H4 (cell line): ENCODE data around the gene SBNO2. TPM values are rescaled to one million over a fixed set of nuclear protein-coding genes. Genes with fewer than 3 reads are reported as not detected.
"Not testable (repeated sequence)": the region's sequence is repeated elsewhere in the genome, so short reads cannot be mapped to it uniquely, and the experiment has no call there.

Experiments used
- DNase-seq: peaks from one replicate; pipeline ENCODE4 v3.0.0-alpha.2; 2015; ENCODE audit warnings: low spot score
- total RNA-seq: library from RNA; depleted of rRNA; stranded (reverse); fragments of >200 nt; shearing (Covaris generic); gene quantifications from 2 replicates; pipeline ENCODE4 v1.2.3, GENCODE V29; 2014

Gene SBNO2
- total RNA-seq, 1 experiment from 2014 or later, result 8.6 TPM

DNA sequence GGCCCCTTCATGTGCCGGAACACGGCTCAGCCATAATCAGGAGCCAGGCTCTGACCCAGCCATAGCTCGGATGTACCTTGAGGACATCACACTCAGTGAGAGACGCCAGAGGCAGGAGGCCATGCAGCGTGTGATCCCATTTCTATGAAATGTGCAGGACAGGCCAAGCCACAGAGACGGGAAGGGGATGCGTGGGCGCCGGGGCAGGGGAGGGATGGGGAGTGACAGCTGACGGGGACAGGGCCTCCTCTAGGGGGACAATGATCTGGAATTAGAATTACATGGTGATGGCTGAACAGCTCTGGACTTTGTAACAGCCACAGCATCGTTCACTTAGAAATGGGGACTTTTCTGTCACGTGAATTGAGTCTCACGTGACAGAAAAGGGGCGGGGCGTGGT, 34.9 kb downstream of the SBNO2 start:
- DNase-seq, result no peak

GRCh38 chr19:1138121-1138520, 35.9 kb downstream of the SBNO2 start:
- DNase-seq, result no peak

DNA sequence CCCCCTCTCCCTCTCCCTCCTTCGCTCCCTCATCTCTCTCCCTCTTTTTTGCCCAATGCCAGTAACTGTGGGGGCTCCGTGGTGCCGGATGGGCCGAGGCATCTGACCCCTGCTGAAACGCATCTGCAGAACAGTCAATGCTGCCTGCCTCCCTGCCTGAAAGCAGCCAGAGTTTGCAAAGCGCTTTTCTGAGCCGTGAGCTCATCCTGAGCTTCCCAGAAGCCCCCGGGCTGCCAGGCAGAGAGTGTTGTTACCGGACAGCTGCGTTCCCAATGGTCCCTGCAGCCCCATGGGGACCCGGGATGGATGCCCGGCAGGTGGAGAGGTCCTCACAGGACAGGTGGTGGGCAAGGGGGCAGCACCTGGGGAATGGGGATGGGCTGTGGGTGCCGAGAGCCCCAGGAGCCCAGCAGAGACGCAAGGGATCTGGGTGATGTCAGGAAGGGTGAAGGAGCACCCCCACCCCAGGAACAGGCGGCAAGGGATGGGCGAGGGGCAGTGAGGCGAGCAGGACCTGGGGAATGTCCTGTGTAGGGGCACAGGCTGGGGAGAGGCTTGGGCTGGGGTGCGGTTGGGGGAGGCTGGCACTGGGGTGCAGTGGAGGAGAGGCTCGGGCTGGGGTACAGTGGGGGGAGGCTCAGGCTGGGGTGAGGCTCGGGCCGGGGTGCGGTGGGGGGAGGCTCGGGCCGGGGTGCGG, 37.3 kb downstream of the SBNO2 start:
- DNase-seq, result no peak

- no peak for DNase-seq
These were observed 37.9 kb downstream of the SBNO2 start for GRCh38 chr19:1136201-1136600.

DNA sequence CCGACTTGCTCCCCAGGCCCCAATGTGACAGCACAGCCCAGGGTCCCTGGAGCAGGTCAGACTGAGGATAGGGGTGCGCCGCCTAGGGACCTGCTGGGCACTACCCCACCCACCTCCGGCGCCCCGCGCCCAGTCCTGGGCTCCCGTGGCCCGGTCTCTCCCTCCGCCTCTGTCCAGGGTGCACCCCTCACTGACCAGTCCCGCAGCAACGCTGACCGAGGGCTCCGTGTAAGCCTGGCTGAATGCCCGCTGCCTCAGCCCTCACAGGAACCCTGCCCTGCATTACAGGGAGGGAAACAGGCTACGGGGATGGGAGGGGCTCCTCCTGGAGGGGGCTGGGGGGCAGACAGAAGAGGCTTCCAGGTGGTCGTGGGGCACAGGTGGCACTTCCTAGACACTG, 38.6 kb downstream of the SBNO2 start:
- no peak for DNase-seq

GRCh38 chr19:1134431-1134830, 39.6 kb downstream of the SBNO2 start:
- DNase-seq, result no peak

DNA sequence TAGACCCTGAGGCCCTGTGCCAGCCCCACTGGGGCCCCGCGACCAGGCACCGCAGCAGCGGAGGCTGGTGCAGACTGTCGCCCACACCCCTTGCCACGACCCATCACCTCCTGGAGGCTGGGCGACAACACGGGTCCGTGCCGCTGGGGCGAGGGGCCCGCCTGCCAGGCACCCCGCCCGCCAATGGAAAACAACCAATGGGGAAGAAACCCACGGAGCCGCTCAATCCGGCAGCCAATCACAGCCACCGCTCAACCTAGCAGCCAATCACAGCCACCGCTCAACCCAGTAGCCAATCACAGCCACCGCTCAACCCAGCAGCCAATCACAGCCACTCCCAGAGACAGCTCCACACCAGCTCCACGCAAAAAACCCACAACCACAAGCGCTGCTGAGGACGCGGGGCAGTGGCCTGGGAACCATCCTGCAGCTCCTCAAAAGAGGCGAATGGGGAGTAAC, 40.6 kb downstream of the SBNO2 start:
- no peak for DNase-seq

DNA sequence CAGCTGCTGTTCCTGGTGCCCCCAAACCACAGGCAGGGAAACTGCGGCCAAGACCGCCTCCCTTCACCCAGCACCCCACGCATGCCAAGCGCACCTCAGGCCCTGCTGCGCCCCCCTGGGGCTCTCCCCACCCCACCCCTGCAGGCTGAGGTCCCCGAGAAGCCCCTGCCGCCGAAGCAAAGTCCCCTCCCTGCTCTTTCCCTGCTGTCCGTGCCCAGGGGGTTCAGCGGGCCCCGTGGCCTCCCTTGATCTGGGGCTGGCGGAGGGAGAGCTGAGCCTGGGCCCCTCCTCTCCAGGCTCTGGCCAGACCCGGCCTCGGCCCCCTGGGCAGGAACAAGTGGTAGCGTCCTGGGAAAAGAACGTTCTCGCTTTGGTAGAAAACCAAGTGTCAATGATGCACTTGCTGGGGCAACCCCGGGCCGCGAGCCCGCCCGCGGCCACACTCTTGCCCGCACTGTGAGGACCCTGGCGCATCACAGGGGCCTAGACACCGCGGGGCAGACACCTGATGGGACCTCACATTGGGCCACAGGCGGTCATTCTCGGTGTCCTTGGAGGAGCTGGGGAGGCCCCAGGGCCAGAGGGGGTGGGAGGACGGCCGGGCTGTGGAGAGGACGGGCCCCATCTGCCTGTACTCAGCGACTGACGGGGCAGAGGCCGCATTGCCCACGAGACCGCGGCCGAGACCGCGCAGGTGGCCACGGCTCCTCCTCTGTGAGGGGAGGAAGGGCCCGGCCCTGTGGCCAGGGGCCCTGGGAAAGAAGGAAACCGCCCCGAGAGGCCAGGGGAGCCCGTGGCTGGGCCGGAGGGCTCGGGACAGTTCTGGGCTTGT, 41.3 kb downstream of the SBNO2 start:
- no peak for DNase-seq

- no peak for DNase-seq
These were observed 42.1 kb downstream of the SBNO2 start for GRCh38 chr19:1131718-1132551.

- DNase-seq, result no peak
These were observed 43.0 kb downstream of the SBNO2 start for GRCh38 chr19:1130771-1131717.

- no peak for DNase-seq
These were observed 44.5 kb downstream of the SBNO2 start for GRCh38 chr19:1129535-1129934.

- not testable (repeated sequence) for DNase-seq
These were observed 45.0 kb downstream of the SBNO2 start for GRCh38 chr19:1129084-1129483.

- no peak for DNase-seq
These were observed 46.0 kb downstream of the SBNO2 start for GRCh38 chr19:1128106-1128505.

DNA sequence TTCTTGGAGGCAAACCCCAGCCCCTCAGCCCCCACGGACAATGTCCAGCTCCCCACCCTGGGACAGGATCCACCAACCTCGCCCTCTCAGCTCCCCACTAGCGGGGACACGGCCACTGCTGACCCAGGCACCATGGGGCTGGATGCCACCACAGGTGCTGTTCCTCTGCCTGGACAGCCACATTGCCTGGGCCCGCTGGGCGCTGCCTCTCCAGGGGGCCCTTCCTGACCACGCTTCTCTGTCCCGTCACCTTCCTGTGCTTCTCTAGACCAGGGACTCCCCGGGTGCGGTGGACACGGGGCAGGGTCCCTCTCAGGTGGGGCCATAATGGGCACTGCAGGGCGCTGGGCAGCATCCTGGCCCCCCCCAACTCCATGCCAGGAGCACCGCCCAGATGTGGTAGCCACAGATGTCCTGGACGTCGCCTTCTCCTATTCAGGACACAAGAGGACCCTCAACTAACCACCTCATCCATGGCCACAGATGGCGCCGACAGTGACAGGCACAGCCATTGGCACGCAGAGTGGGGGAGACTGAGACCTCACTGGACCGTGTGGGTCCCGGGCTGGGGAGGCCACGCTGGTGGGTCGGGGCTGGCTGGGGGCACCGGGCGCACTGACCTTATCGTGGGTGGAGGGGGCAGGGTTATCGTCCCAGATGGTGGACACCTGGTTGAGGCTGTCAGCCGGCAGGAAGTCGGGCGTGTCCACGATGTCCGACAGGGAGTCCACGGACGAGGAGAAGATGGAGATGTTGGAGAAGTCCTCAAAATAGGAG, 46.9 kb downstream of the SBNO2 start:
- DNase-seq, result no peak

DNA sequence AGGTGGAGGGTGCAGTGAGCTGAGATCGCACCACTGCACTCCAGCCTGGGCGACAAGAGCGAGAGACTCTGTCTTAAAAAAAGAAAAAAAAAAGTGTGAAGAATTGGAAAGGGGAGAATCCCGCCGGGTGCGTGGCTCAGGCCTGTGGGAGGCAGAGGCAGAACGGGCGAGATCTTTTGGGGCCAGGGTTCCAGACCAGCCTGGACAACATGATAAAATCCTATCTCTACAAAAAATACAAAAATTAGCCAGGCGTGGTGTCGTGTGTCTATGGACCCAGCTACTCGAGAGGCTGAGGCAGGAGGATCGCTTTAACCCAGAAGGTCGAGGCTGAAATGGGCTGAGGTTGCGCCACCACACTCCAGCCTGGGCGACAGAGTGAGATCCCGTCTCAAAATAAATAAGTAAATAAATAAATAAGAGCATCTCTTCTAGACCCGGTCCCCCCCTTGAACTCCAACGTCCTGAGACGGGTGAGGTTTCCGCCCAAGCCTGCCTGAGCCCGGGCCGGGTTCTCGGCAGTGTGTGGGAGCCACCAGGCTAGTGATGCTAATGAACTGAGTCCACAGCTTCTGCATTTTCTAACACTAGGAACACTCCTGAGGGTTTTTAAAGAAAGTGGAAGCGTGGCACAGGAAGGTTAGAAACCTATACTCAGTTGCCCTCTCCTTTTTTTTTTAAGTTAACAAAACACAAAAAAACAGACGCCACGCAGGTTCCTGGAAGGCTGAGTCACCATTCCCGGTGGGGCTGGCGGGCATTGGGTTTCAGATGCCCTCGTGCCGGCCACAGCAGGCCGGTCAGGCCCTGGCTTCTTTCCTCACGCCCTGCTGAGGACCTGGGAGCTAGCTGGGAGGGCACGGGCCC, 48.2 kb downstream of the SBNO2 start:
- DNase-seq, result no peak

DNA sequence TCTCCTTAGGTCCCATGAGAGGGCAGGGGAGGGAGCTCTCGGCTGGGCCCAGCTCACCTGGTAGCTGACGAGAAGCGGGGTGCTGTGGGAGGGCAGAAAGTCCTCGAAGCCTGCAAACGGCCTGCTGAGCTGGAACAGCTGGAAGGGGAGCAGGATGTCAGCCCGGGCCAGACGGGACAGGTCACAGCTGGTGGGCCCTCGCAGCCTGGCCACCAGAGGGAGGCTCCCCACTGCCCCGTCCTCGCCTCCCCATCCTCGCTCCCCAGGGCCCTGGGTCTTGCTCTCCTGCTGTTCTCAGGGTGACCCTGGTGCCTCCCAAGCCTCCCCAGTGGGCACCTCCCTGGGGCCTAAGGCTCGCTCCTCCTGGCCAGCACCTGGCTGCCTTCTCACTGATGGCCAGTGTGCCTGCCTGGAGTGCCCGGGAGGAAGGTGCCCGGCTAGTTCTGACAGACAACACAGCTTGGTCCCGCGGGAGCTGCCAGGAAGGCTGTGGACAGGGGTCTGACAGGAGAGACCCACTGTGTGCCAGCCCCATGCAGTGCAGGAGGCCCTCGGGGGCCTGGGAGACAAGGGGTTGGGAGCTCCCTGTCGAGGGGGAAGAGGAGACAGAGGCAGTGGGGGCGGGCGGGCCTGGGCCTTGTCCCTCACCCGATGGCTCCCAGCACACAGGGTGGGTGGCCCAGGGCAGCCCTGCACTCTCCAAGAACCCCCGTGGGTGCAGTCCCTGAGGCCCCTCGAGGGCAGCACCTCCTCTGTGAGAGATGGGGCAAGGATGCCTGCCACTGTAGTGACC, 50.0 kb downstream of the SBNO2 start:
- DNase-seq, result no peak

GRCh38 chr19:1123381-1123780, 50.7 kb downstream of the SBNO2 start:
- no peak for DNase-seq

DNA sequence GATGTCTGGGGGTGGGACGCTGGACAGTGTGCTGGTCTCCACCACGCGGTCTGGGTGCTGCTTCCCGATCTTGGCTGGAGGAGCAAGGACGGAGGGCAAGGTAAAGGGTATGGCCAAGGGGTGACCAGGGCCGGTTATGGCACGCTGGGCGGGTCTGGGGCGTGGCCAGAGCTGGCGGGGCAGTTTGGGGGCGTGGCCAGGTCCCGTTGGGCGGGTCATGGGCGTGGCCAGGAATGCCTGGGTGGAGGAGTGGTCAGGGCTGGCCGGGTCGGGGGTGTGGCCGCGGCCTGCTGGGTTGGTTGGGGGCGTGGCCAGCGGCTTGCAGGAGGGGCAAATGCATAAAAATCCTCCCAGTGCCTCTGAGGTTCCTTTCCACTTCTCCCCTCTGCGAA, 51.1 kb downstream of the SBNO2 start:
- no peak for DNase-seq
